H1 (cell line): Measurements from ENCODE around the gene TMC3. TPM values are rescaled to one million over a fixed set of nuclear protein-coding genes. Genes with fewer than 3 reads are reported as not detected.

ENCODE experiments used
- BCL11A ChIP-seq, 2 experiments: IDR thresholded peaks; one replicate each; pipeline ENCODE4 v1.6.1; 2011; ENCODE audit warnings: low read depth in 2 of 2, low read length in 2 of 2, mild to moderate bottlenecking in 2 of 2
- SRF ChIP-seq: IDR thresholded peaks from 2 replicates; pipeline ENCODE4 v1.6.1; 2011; ENCODE audit warnings: mild to moderate bottlenecking, low read depth, low read length, moderate library complexity
- polyA plus RNA-seq, 7 experiments: library from polyadenylated mRNA; depleted of rRNA in 3 of 7; stranded (reverse) in 5 of 7; unstranded in 2 of 7; fragments of >200 nt in 5 of 7; fragments of 200-250 nt in 2 of 7; gene quantifications; 1 replicate in 5 of 7; 2 replicates in 1 of 7; 4 replicates in 1 of 7; pipeline versions ENCODE4 v1.2.1 to v1.2.3, GENCODE V29; 2011 to 2013; ENCODE audit warnings: missing spikeins in 2 of 7, mixed read lengths in 2 of 7
- total RNA-seq: library from RNA; stranded (reverse); fragmentation: NEBNext Ultra II Directional; extraction: Animal tissue kit (Norgen Biotek cat#: 25700); gene quantifications from 2 replicates; pipeline ENCODE4 v1.2.1, GENCODE V29; 2021
- TF ChIP-seq, protein P1 (sequence below): IDR thresholded peaks from 2 replicates; pipeline ENCODE4 v1.6.1; 2012; ENCODE audit warnings: low read length, inconsistent platforms

TMC3 gene
- total and polyA plus RNA-seq, 2 of the 8 experiments (the other 6 are each of a cell fraction or from before 2014, with no cell fraction given), result not detected

DNA sequence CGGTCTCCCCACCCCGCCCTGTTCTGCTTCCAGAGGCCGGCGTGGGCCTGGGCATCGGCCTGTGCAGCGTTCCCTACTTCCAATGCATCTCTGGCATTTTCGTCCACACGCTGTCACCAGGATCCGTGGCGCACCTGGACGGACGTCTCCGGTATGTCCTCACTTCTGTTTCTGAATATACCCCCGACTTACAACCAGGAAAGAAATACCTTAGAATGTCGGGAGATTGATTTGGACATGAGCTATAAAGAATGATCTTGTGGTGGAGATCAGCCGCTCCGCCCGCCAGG lies 91.5 kb downstream of the TMC3 start (continued):
- TF ChIP-seq, protein P1, sequence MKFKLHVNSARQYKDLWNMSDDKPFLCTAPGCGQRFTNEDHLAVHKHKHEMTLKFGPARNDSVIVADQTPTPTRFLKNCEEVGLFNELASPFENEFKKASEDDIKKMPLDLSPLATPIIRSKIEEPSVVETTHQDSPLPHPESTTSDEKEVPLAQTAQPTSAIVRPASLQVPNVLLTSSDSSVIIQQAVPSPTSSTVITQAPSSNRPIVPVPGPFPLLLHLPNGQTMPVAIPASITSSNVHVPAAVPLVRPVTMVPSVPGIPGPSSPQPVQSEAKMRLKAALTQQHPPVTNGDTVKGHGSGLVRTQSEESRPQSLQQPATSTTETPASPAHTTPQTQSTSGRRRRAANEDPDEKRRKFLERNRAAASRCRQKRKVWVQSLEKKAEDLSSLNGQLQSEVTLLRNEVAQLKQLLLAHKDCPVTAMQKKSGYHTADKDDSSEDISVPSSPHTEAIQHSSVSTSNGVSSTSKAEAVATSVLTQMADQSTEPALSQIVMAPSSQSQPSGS, result no peak
- TF ChIP-seq SRF (no peak), BCL11A (IDR thresholded peaks at IDR 0.05; ENCODE audit: low read depth in 2 of 2, low read length in 2 of 2) (no peak)
